Natural killer cell (primary cell): Measurements from ENCODE around the gene EPHB6. TPM values are rescaled to one million over a fixed set of nuclear protein-coding genes. Genes with fewer than 3 reads are reported as not detected.

Experiments
- ATAC-seq, 3 donors: fragments of 150-1000 bp in 2 of 3; fragments of 200-7000 bp in 1 of 3; cut with Tn5 transposase; 1 replicate in 1 of 3; 2 replicates in 2 of 3; pipeline ENCODE4 v1.10.0; 2021; ENCODE audit warnings: mild to moderate bottlenecking in 2 of 3, moderate library complexity in 2 of 3
- DNase-seq, 2 donors: peaks; one replicate each; pipeline versions ENCODE4 v3.0.0 to v3.0.0-alpha.2; 2013 to 2021; ENCODE audit warnings: mixed read lengths in 1 of 2
- H3K27ac ChIP-seq: one replicate; pipeline ENCODE4 v1.5.1; 2013; ENCODE audit warnings: mild to moderate bottlenecking, low read length
- H3K27me3 ChIP-seq: one replicate; pipeline ENCODE4 v1.6.1; 2013; ENCODE audit warnings: low read length; ENCODE audit not compliant: control insufficient read depth, insufficient read depth
- H3K36me3 ChIP-seq: one replicate; pipeline ENCODE4 v1.6.1; 2013; ENCODE audit warnings: low read length; ENCODE audit not compliant: control insufficient read depth, insufficient read depth
- H3K4me1 ChIP-seq: one replicate; pipeline ENCODE4 v1.6.1; 2013; ENCODE audit warnings: low read length; ENCODE audit not compliant: control insufficient read depth, insufficient read depth
- H3K4me3 ChIP-seq: one replicate; pipeline ENCODE4 v1.5.1; 2013; ENCODE audit warnings: low read length
- H3K9me3 ChIP-seq: one replicate; pipeline ENCODE4 v1.6.1; 2013; ENCODE audit warnings: low read length; ENCODE audit not compliant: control insufficient read depth, insufficient read depth
- H3K27ac Mint-ChIP-seq, 2 donors: one replicate each; pipeline ENCODE4 v1.8.0; 2022; ENCODE audit warnings: mild to moderate bottlenecking in 2 of 2, mixed read lengths in 2 of 2, moderate library complexity in 1 of 2
- H3K27me3 Mint-ChIP-seq, 2 donors: one replicate each; pipeline ENCODE4 v1.8.0; 2022; ENCODE audit warnings: low read depth in 2 of 2, mixed read lengths in 2 of 2
- H3K36me3 Mint-ChIP-seq: one replicate; pipeline ENCODE4 v1.8.0; 2022; ENCODE audit warnings: mixed read lengths
- H3K4me1 Mint-ChIP-seq, 2 donors: one replicate each; pipeline ENCODE4 v1.8.0; 2022; ENCODE audit warnings: mixed read lengths in 2 of 2
- H3K4me3 Mint-ChIP-seq: one replicate; pipeline ENCODE4 v1.8.0; 2022; ENCODE audit warnings: mild to moderate bottlenecking, moderate library complexity, mixed read lengths
- H3K9me3 Mint-ChIP-seq, 2 donors: one replicate each; pipeline ENCODE4 v1.8.0; 2022; ENCODE audit warnings: mixed read lengths in 2 of 2
- WGBS: methylation state at CpG from one replicate; pipeline ENCODE4 v1.1.7; 2013; ENCODE audit warnings: missing lambda C conversion rate; ENCODE audit not compliant: insufficient coverage; 5-methylcytosine and 5-hydroxymethylcytosine counted together
- intact Hi-C: fragments of 100-400 bp; cut with micrococcal nuclease; formaldehyde crosslinking; loops from one replicate; pipeline ENCODE4 v1.14.2; 2022
- total RNA-seq, 4 donors: library from RNA; stranded (reverse); fragments of 120-200 nt in 1 of 4; gene quantifications; one replicate each; pipeline versions ENCODE4 v1.2.3 to v1.2.4, GENCODE V29; 2013 to 2022
- TF ChIP-seq, protein P1 (sequence below): fragments of 200-600 bp; IDR thresholded peaks from one replicate; pipeline ENCODE4 v1.8.0; 2022; ENCODE audit warnings: antibody characterized with exemption

Gene EPHB6
- total RNA-seq, 3 donors from 2014 or later (not counting 1 experiment from before 2014, with no cell fraction given) = 2.3 to 6.8 (median 6.5) TPM

DNA sequence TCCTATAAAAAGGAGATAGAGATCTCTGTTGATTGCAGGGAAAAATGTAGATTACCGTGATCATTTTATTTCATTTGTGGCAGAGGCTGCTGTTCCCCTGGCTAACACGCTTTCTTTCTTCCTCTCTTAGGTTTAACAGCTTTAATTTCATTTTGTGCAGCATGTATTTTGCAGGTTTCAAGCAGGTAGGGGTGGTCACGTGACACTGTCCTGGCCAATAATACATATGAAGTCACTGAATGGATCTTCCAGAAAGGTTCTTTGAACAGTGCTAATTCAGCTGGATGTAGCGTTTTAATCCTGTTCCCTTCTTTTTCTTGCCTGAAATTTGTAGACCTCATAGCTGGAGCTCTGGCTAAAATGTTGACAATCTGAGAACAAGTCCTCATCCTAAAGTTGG lies 3.6 kb upstream of the EPHB6 start:
- Histone ChIP-seq H3K4me3 (no peak overlapping the region), H3K9me3 (no peaks in the 10 kb centered on the region), H3K27me3 (peaks cover 3% of the 10 kb centered on the region), H3K4me1 (peaks cover 17% of the 10 kb centered on the region), H3K36me3 (no peaks in the 10 kb centered on the region), H3K27ac (no peak overlapping the region)
- ATAC-seq = no peak
- WGBS = 86% methylated on average over 4 of the region's 4 CpGs
- TF ChIP-seq, protein P1, sequence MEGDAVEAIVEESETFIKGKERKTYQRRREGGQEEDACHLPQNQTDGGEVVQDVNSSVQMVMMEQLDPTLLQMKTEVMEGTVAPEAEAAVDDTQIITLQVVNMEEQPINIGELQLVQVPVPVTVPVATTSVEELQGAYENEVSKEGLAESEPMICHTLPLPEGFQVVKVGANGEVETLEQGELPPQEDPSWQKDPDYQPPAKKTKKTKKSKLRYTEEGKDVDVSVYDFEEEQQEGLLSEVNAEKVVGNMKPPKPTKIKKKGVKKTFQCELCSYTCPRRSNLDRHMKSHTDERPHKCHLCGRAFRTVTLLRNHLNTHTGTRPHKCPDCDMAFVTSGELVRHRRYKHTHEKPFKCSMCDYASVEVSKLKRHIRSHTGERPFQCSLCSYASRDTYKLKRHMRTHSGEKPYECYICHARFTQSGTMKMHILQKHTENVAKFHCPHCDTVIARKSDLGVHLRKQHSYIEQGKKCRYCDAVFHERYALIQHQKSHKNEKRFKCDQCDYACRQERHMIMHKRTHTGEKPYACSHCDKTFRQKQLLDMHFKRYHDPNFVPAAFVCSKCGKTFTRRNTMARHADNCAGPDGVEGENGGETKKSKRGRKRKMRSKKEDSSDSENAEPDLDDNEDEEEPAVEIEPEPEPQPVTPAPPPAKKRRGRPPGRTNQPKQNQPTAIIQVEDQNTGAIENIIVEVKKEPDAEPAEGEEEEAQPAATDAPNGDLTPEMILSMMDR = no peak
- DNase-seq = no peak
- Mint-ChIP-seq H3K9me3 (no peaks in the 10 kb centered on the region), H3K4me1 (peaks cover 10 to 16% of the 10 kb centered on the region in 2 donors), H3K36me3 (no peaks in the 10 kb centered on the region), H3K4me3 (no peak overlapping the region), H3K27me3 (peaks cover 8 to 9% of the 10 kb centered on the region in 2 donors), H3K27ac (no peak overlapping the region)
- intact Hi-C loops = no loop called here

DNA sequence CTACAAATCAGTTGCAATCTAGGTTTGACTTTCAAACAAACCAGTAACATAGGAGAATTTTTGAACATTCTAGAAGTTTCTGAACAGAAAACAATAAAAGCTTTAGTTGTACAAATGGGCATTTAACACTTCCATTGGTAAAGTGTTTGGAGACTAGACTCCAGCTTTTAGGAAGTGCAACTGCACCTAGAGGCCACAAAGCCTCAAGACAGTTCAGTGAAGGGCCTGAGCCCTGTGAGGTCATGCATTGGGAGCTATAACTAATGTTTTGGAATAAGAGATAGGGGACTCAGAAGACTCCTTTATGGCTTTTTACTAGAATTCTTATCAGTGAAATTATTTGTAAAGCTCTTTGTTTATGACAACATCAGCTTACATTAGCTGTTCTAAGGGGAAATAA lies 3.0 kb upstream of the EPHB6 start:
- Mint-ChIP-seq H3K27me3 (peaks cover 8 to 9% of the 10 kb centered on the region in 2 donors), H3K4me1 (peaks cover 10 to 16% of the 10 kb centered on the region in 2 donors), H3K9me3 (no peaks in the 10 kb centered on the region), H3K4me3 (no peak overlapping the region), H3K36me3 (no peaks in the 10 kb centered on the region), H3K27ac (no peak overlapping the region)
- intact Hi-C loops = no loop called here
- Histone ChIP-seq H3K4me3 (no peak overlapping the region), H3K27me3 (peaks cover 3% of the 10 kb centered on the region), H3K36me3 (no peaks in the 10 kb centered on the region), H3K9me3 (no peaks in the 10 kb centered on the region), H3K27ac (no peak overlapping the region), H3K4me1 (peaks cover 17% of the 10 kb centered on the region)
- TF ChIP-seq, protein P1 = no peak
- no peak for DNase-seq
- ATAC-seq = no peak

DNA sequence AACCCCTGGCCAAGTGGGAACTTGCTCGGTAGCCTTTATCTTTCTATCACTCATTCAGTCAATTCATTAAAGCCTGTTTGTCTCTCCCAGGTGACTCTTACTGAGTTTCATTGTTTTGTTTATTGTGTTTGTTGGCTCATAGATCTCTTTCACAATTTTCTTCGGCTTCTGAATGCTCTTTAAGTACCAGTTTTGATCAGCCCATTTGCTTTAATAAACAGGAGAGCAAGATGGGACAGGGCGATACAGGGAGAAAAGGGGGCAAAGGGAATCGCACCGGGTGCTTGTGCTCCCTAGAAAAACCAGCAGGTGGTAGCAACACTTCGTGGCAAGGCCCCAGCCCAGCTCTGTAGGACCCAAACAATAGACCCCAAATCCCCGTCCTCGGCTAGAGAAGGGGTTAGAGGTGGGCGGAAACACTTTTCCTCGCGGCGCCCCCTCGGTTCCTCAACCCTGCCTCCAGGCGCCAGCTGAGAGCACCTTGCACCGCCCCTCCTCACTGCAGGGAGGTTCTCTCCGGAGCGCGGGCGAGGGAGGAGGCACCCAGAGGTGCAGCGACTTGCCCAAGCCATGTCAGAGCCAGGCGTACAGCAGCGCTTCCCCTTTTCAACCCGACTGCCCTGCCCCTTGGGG lies 1.0 kb upstream of the EPHB6 start:
- Histone ChIP-seq H3K36me3 (no peaks in the 10 kb centered on the region), H3K27ac (peak overlapping the region; percentile 27), H3K27me3 (peaks cover 3% of the 10 kb centered on the region), H3K4me3 (peak overlapping the region; percentile 88), H3K4me1 (peaks cover 17% of the 10 kb centered on the region), H3K9me3 (no peaks in the 10 kb centered on the region)
- Mint-ChIP-seq H3K4me3 (peak overlapping the region; percentile 95), H3K9me3 (no peaks in the 10 kb centered on the region), H3K36me3 (no peaks in the 10 kb centered on the region), H3K4me1 (peaks cover 10 to 16% of the 10 kb centered on the region in 2 donors), H3K27me3 (peaks cover 0 to 6% of the 10 kb centered on the region in 2 donors), H3K27ac (peak overlapping the region; percentile 60 to 85)
- intact Hi-C loops = loop anchor here (1.0 to 2.0 kb wide), 2 partner anchors 149 to 361 kb away; no protein-coding TSS in a partner anchor
- TF ChIP-seq, protein P1 = peak; percentile 73
- 0% methylated on average over 23 of the region's 23 CpGs for WGBS
- ATAC-seq (peak; percentile 76 to 85 (median 79)), DNase-seq (peak; percentile 49 to 77)
